DOHH2 (cell line): ENCODE measurements around the gene PPP4R4.

Experiments
- H3F3A ChIP-seq: fragments of 200-600 bp; sonication (generic), shearing (Covaris generic); 2 replicates; pipeline ENCODE4 v1.6.0; 2016; ENCODE audit warnings: antibody characterized with exemption, mild to moderate bottlenecking; ENCODE audit not compliant: control insufficient read depth, insufficient read depth
- H3K27ac ChIP-seq: fragments of 200-600 bp; sonication (generic); 2 replicates; pipeline ENCODE4 v1.5.1; 2014; ENCODE audit warnings: low read depth, mild to moderate bottlenecking, low read length, moderate library complexity
- H3K27me3 ChIP-seq: fragments of 200-600 bp; sonication (generic); 2 replicates; pipeline ENCODE4 v1.6.1; 2014; ENCODE audit warnings: mild to moderate bottlenecking, low read length, mixed read lengths; ENCODE audit not compliant: control insufficient read depth
- H3K36me3 ChIP-seq: fragments of 200-600 bp; sonication (generic); 2 replicates; pipeline ENCODE4 v1.6.1; 2014; ENCODE audit warnings: mild to moderate bottlenecking, low read length, moderate library complexity, mixed read lengths; ENCODE audit not compliant: control insufficient read depth
- H3K4me1 ChIP-seq: fragments of 200-600 bp; sonication (generic); 2 replicates; pipeline ENCODE4 v1.6.1; 2014; ENCODE audit warnings: mild to moderate bottlenecking, low read length, mixed read lengths; ENCODE audit not compliant: control insufficient read depth
- H3K4me2 ChIP-seq: fragments of 200-600 bp; sonication (generic); 2 replicates; pipeline ENCODE4 v1.6.0; 2014; ENCODE audit warnings: mild to moderate bottlenecking, low read length, moderate library complexity
- H3K4me3 ChIP-seq: fragments of 200-600 bp; sonication (generic); 2 replicates; pipeline ENCODE4 v1.5.1; 2014; ENCODE audit warnings: mild to moderate bottlenecking, low read length, mixed read lengths
- H3K79me2 ChIP-seq: fragments of 200-600 bp; sonication (generic); 2 replicates; pipeline ENCODE4 v1.6.1; 2014; ENCODE audit warnings: mild to moderate bottlenecking, low read length, mixed read lengths; ENCODE audit not compliant: control insufficient read depth
- H3K9me2 ChIP-seq: fragments of 200-600 bp; sonication (generic); replicated peaks from 2 replicates; pipeline ENCODE4 v1.6.1; 2014; ENCODE audit warnings: mild to moderate bottlenecking, low read length, mixed read lengths; ENCODE audit not compliant: control insufficient read depth
- H3K9me3 ChIP-seq: fragments of 200-600 bp; sonication (generic); 2 replicates; pipeline ENCODE4 v1.6.1; 2014; ENCODE audit warnings: antibody characterized with exemption, low read length, mixed read lengths; ENCODE audit not compliant: control insufficient read depth, insufficient read depth
- H4K20me1 ChIP-seq: fragments of 200-600 bp; sonication (generic); 2 replicates; pipeline ENCODE4 v1.6.0; 2014; ENCODE audit warnings: low read depth, mild to moderate bottlenecking, antibody characterized with exemption, low read length, moderate library complexity; ENCODE audit not compliant: control insufficient read depth, insufficient read depth
- CTCF ChIP-seq: fragments of 200-600 bp; sonication (generic); IDR thresholded peaks from one replicate; pipeline ENCODE4 v1.5.1; 2014; ENCODE audit warnings: antibody characterized with exemption, mild to moderate bottlenecking, low read depth, low read length; ENCODE audit not compliant: poor library complexity, severe bottlenecking
- EZH2phosphoT487 ChIP-seq: fragments of 200-600 bp; sonication (generic); IDR thresholded peaks from 2 replicates; pipeline ENCODE4 v1.6.1; 2017; ENCODE audit warnings: borderline replicate concordance, mild to moderate bottlenecking, antibody characterized with exemption, low read length, moderate library complexity, mixed read lengths

PPP4R4 gene

GRCh38 chr14:94180655-94181271 lies 6.6 kb downstream of the PPP4R4 start:
- Histone ChIP-seq H3K4me2 (peak overlapping the region; percentile 33), H3K9me3 (no peaks in the 10 kb centered on the region), H3K36me3 (no peaks in the 10 kb centered on the region), H3K27me3 (peaks cover 65% of the 10 kb centered on the region), H3K79me2 (no peaks in the 10 kb centered on the region), H4K20me1 (no peaks in the 10 kb centered on the region), H3K27ac (no peak overlapping the region), H3K4me3 (0 out of 2 replicates have a peak overlapping the region, but pooled peaks have one; percentile 14), H3F3A (0 out of 2 replicates have a peak, but pooled peaks cover 6% of the 10 kb centered on the region), H3K9me2 (no peaks in the 10 kb centered on the region), H3K4me1 (peaks cover 4% of the 10 kb centered on the region; the same call in 1 of the 2 replicates)
- TF ChIP-seq CTCF, result peak; percentile 75
- no peak for TF ChIP-seq EZH2phosphoT487

- Histone ChIP-seq H3K9me3 (no peaks in the 10 kb centered on the region), H3K79me2 (no peaks in the 10 kb centered on the region), H3K36me3 (no peaks in the 10 kb centered on the region), H3K9me2 (no peaks in the 10 kb centered on the region), H3F3A (no peaks in the 10 kb centered on the region), H3K4me2 (no peak overlapping the region), H3K4me1 (peaks cover 4% of the 10 kb centered on the region; the same call in 1 of the 2 replicates), H3K4me3 (no peak overlapping the region), H3K27ac (no peak overlapping the region), H3K27me3 (peaks cover 54% of the 10 kb centered on the region), H4K20me1 (no peaks in the 10 kb centered on the region)
- TF ChIP-seq EZH2phosphoT487, result no peak
- no peak for TF ChIP-seq CTCF
These were observed 7.7 kb downstream of the PPP4R4 start for GRCh38 chr14:94181835-94182234.

GRCh38 chr14:94192536-94192935 lies 18.4 kb downstream of the PPP4R4 start:
- Histone ChIP-seq H3K9me3 (no peaks in the 10 kb centered on the region), H3K4me2 (no peak overlapping the region)

More at GRCh38 chr14:94192536-94192935, 18.4 kb downstream of the PPP4R4 start:
- no peak overlapping the region for H3K27ac ChIP-seq
- H3K27me3 ChIP-seq, result peaks cover 14% of the 10 kb centered on the region
- H3K4me1 ChIP-seq, result no peaks in the 10 kb centered on the region
- no peaks in the 10 kb centered on the region for H3K36me3 ChIP-seq
- no peaks in the 10 kb centered on the region for H3K79me2 ChIP-seq
- no peak overlapping the region for H3K4me3 ChIP-seq
- no peaks in the 10 kb centered on the region for H3F3A ChIP-seq
- no peaks in the 10 kb centered on the region for H4K20me1 ChIP-seq
- no peaks in the 10 kb centered on the region for H3K9me2 ChIP-seq
- no peak for TF ChIP-seq CTCF
- TF ChIP-seq EZH2phosphoT487, result no peak
